Measurements from ENCODE around the gene HOXC12.
A peak's percentile ranks its signal among the peaks of the same experiment; 100 is the strongest.

The HOXC12 gene

GRCh38 chr12:53940443-53941014 is 14.2 kb upstream of the HOXC12 start:
- DNase-seq (ENCODE audit: low read depth): no peak

- DNase-seq (ENCODE audit: low read depth): no peak
Measured at GRCh38 chr12:53941187-53941586, 13.5 kb upstream of the HOXC12 start.

DNA sequence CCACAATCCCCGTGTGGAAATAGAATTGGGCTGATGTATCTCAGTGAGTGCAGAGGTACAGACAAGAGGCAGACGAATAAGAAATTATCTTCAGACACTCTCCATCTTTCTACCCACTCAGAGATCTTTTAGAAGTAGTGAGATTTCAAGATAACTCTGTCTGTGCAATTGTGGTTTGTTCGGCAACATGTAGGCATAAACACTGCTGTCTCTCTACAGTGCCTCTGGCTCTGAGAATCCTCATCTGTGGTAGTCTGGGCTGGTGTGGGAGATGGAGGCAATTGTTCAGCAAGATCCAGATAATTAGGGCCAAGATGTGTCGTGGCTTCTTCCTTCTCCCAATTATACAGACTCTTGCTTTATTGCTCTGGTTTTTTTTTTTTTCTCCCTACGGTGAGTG is 13.0 kb upstream of the HOXC12 start:
- no peak for DNase-seq (ENCODE audit: low read depth)

DNA sequence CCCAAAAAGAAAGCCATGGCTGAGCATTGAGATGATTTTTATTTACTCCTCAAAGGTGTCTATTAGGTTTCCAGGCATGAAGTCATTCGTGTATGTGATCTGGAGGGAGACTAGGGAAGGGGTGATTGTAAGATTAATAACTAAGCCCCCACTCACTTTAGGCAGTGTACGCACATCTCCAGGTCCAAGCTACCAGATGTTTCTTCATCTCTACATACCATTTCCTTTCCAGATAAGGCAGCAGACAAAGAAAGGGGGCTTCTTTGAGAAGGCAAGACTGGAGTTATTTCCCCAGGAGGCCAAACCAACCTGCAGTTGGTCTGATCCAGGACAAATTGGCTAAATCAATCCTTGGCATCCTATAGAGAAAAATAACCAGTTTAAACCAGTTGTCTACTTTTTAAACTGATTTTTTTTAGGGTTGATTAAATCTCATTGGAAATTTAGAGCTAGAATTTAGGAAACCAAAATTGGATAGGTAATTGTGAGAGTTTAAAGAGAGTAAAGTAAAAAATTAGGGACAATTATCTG is 12.2 kb upstream of the HOXC12 start:
- no peak for DNase-seq (ENCODE audit: low read depth)

- no peak for DNase-seq (ENCODE audit: low read depth)
Measured at GRCh38 chr12:53944209-53944608, 10.5 kb upstream of the HOXC12 start.

- DNase-seq (ENCODE audit: low read depth): no peak
Measured at GRCh38 chr12:53944907-53945847, 9.5 kb upstream of the HOXC12 start.

DNA sequence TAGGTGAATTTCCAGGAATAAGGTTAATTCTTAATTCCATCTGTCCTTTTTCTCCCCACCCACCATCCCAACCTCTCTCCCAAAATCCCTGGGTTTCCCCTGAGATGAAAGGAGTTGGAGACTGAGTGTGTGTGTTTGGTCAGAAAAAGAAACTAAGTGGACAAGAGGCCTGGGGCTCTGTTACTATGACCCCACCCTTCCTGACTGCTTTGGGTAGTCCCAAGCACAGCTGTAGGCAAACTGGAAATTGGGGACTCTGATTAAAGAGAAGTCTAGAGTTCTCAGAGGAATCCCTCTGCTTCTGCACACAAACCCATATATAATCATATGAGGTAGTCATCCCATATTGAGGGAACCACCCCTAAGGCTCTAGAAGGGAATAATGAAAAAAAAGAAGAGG is 7.0 kb upstream of the HOXC12 start:
- no peak for DNase-seq (ENCODE audit: low read depth)

- peak; percentile 78 for DNase-seq (ENCODE audit: low read depth)
Measured at GRCh38 chr12:53948650-53949593, 5.8 kb upstream of the HOXC12 start.

- peak; percentile 77 for DNase-seq (ENCODE audit: low read depth)
Measured at GRCh38 chr12:53949631-53950436, 4.9 kb upstream of the HOXC12 start.

DNA sequence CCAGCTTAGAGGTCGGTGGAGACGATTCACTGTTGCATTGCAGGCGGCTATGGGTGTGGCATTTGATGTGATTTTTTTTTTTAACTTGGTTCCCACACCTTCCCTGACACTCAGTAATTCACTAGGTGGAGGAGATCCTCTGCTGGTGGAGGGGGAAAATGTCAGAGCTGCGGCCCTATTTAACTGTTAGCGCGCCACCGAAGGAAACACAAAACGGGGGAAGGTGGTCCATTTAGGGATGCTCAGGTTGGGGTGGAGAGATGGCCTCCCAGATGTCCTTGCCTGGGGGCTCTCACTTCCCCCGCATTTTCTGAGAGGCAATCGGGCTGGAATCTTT is 4.3 kb upstream of the HOXC12 start:
- no peak for DNase-seq (ENCODE audit: low read depth)

DNA sequence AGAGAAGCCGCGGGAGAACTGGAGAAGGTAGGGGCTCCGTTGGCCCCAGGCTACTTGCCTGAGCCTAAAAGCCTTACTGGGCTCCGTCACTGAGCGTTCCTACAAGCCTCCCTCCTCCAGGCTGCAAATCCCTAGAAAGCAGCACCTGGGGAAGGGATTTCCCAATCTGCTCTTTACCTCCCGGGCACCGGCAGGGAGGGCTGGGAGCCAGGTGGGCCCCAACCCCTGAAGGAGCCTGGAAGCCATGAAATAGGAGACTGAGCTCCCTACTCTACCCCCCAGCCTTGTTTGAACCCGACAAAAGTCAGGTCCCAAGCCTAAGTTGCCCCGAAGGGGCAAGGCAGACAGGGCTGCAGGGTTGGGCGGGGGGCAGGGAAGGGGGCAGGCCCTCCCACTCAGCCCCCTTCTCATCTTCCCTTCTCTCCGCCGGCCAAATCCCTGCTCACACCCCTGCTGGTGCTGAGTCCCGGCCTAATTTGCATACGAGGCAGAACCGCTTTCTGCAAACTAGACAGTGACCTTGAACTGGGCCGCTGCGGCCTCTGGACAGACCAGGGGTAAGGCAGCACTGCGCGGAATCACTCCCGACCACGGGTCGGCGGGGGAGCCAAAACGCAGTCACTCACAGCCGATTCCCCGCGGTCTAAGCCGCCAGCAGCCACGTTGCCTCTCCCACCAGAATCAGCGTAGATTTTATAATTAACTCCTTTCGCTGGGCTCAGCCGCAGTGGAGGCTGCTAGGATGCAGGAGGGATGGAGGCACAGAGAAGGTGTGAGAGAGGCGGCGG is 3.7 kb upstream of the HOXC12 start:
- no peak for DNase-seq (ENCODE audit: low read depth)

DNA sequence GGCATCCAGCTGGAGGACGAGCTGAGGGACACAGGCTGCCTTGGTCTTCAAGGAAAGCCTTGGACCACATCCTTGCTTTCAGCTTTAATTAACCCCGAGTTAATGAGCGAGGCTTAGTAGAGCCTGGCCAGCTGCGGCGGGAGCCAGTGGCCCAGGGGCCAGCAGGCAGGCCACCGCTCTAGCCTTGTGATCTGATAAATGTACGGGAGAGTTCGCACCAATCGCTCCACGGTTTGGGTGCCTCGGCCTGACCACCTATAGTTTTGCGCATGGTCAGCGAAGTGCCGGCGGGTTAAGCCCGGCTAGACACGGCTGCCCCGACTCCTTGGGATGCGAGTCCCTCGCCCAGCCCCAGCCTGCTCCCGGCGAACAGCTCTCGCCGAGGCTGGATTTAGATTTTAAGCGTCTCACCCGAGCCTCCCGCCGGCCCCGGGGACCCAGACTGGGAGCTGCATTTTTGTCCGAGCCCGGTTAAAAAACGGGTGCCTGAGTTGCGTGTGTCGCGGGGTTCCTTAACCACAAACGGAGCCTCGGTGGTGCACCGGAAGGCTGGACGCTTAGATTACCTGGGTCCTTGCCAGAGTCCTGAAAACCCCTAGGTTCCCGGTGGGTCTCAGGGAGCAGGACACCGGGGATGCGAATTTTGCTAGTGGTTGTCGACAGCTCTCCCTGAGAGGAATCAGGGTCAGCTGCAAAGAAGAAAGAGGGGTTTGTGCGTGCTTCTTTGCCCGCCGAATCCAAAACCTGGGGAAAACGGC is 2.9 kb upstream of the HOXC12 start:
- no peak for DNase-seq (ENCODE audit: low read depth)

GRCh38 chr12:53952335-53952694 is 2.4 kb upstream of the HOXC12 start:
- no peak for DNase-seq (ENCODE audit: low read depth)

DNA sequence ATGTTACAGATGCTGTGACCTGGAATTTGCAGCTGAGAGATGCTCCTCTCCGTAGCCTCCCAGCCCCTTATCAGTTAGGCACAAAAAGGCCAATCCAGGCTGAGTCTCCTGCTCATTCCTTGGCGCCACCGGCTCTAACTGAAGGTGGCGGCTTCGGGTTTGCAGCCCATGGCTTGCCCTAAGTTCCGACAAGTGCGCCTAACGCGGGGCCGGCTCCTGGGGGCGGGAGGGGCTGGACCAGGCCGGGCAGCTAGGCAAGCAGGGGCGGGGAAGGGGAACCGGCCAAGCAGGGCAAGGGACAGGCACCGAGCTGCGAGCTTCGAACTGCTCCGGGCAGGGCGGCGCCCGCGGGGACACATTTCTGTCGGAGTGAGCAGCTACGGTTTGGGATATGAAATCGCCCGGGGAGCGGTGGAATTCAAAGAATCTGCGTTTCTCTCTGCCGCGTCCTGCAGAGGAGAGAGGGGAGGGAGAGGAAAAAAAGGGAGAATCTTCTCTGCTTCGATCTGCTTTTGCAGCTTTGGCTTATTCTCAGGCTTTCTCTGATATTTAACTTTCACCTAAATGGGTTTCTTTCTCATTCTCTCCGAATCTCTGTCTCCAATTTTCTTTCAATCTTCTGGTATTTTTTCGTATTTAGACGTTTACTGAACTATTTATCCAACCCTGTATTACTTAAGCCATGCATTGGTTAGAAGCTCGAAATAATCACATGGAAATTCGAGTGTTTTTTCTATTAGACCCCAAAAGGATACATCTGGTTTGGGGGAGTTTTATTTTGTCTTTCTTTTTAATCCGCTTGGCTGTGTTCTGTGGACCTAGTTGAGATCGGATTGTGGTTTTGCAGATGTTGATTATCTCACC is 1.6 kb upstream of the HOXC12 start:
- no peak for DNase-seq (ENCODE audit: low read depth)

DNA sequence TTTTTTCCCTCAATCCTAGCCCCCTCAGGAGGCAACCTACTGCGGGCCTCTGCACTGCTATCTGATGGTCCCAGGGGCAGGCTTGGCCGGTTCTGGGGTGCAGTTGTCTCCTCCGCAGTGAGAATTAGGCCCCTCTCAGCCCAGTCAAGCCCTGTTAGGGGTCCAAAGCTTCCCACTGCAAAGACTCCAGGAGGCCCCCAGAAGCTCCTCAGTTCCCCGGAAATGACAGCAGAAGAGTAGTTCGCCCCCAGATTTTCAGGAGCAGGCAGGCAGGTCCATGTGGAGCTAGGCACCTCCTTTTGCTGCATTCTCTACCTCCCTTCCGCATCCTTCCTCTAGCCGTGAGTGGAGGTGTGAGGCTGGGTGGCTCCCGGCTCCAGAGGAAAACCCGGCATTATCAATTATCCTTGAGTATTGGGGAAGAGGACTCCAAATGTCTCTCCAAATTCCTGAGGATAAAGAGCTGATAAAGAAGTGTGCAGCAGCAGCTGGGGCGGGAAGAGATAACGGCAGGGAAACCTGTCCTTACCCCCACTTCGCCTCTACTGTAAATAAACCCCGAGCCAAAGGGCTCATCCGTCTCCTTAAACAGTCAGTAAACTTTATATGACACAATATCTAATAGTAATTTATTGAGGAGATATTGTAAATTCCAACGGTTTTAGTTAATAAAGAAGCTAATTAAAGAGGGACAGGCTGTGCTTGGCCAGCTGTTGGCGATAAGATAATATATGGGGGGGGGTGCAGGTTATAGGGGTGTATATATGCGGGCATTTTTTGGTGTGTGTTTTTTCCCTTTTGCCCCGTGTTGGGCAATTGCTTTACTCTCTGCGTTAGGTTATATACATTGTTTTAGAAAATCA is 641 bp upstream of the HOXC12 start:
- no peak for DNase-seq (ENCODE audit: low read depth)

DNA sequence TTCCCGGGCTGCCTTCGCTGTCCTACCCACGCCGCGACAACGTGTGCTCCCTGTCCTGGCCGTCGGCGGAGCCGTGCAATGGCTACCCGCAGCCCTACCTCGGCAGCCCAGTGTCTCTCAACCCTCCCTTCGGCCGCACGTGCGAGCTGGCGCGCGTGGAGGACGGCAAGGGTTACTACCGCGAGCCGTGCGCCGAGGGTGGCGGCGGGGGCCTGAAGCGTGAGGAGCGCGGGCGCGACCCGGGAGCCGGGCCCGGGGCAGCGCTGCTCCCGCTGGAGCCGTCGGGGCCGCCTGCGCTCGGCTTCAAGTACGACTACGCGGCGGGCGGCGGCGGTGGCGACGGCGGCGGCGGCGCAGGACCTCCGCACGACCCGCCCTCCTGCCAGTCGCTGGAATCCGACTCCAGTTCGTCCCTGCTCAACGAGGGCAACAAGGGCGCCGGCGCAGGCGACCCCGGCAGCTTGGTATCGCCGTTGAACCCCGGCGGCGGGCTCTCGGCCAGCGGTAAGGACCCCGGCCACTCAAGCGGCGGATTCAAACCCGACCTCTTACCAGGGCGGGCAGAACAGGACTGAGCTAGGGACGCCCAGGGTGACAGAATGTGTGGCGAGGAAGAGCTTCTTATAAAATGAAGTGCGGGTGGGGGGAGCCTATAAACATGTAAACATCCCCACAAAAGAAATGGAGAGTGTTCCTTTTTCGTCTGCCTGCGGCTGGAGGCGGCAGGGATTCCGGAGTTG is 503 bp downstream of the HOXC12 start:
- DNase-seq (ENCODE audit: low read depth): no peak

DNA sequence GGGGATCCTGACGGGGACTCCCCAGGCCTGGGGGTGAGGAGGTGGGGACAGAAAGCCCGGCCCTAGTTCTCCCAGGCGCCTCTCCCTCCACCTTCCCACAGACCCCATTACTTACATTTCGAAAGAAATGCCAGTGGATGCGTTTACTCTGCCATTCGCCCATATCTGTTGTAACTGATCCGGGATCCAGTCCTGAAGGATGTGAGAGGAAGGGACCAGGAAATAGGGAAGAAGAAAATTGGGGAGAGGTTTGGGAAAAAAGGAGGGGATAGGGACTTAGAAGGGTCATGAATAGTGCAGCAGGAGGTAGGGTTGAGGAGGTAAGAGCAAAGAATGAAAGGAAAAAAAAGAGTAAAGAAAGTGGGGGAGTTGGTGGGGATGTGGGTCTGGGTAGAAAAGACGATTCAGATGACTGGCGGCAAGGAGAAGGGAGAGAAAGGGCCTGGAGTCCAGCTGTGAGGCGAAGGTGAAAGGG is 1.1 kb downstream of the HOXC12 start:
- DNase-seq (ENCODE audit: low read depth): no peak
